Activated CD8-positive, alpha-beta memory T cell treated with anti-CD3 and anti-CD28 coated beads, Interleukin-2, amount 10 ng/mL, durations not matched to agents 7 days and 5 days (primary cell): ENCODE measurements around the gene C16orf92. TPM values are rescaled to one million over a fixed set of nuclear protein-coding genes. Genes with fewer than 3 reads are reported as not detected.

ENCODE experiments used
- ATAC-seq: fragments of 150-1000 bp; cut with Tn5 transposase; one replicate; pipeline ENCODE4 v1.10.0; 2021; ENCODE audit warnings: moderate library complexity
- CTCF ChIA-PET: fragments of 350-600 bp; sonication (Branson Sonifier 250); formaldehyde crosslinking; loops from one replicate; lab custom pipeline; 2021; ENCODE audit warnings: antibody characterized with exemption; lab: Charles Lee
- DNase-seq: peaks from one replicate; pipeline ENCODE4 v3.0.0-alpha.2; 2020
- H3K27ac Mint-ChIP-seq: one replicate; pipeline ENCODE4 v1.8.0; 2021; ENCODE audit warnings: mild to moderate bottlenecking, mixed read lengths
- H3K27me3 Mint-ChIP-seq: one replicate; pipeline ENCODE4 v1.8.0; 2021; ENCODE audit warnings: mixed read lengths
- H3K36me3 Mint-ChIP-seq: one replicate; pipeline ENCODE4 v1.8.0; 2021; ENCODE audit warnings: mild to moderate bottlenecking, mixed read lengths
- H3K4me1 Mint-ChIP-seq: one replicate; pipeline ENCODE4 v1.8.0; 2021; ENCODE audit warnings: mixed read lengths
- H3K4me3 Mint-ChIP-seq: one replicate; pipeline ENCODE4 v1.8.0; 2021; ENCODE audit warnings: mild to moderate bottlenecking, moderate library complexity, mixed read lengths
- H3K9me3 Mint-ChIP-seq: one replicate; pipeline ENCODE4 v1.8.0; 2022; ENCODE audit warnings: low read depth, mixed read lengths
- total RNA-seq, 2 experiments: library from RNA; stranded (reverse); gene quantifications; one replicate each; pipeline ENCODE4 v1.2.3, GENCODE V29; 2021

C16orf92 gene
- total RNA-seq, 2 experiments from 2014 or later, result not detected

GRCh38 chr16:30052671-30053372, 29.8 kb downstream of the C16orf92 start:
- peak overlapping the region; percentile 78 for H3K27ac Mint-ChIP-seq
- peak overlapping the region; percentile 80 for H3K4me3 Mint-ChIP-seq
- H3K36me3 Mint-ChIP-seq, result peaks cover 2% of the 10 kb centered on the region
- ATAC-seq (peak; percentile 81), DNase-seq (peak; percentile 95)
- CTCF ChIA-PET, result interaction anchor here (0.8 to 3.2 kb wide), 6 partner anchors 12 to 352 kb away, joined by 3 to 16 read pairs (median 6); partner anchors contain the start of genes ALDOA, TBX6 and TLCD3B
- no peaks in the 10 kb centered on the region for H3K27me3 Mint-ChIP-seq
- H3K9me3 Mint-ChIP-seq, result no peaks in the 10 kb centered on the region
- peaks cover 29% of the 10 kb centered on the region for H3K4me1 Mint-ChIP-seq

GRCh38 chr16:30053376-30054015, 30.5 kb downstream of the C16orf92 start:
- ATAC-seq (peak; percentile 12), DNase-seq (no peak)
- CTCF ChIA-PET, result interaction anchor here (0.8 to 3.2 kb wide), 7 partner anchors 12 to 353 kb away, joined by 3 to 16 read pairs (median 6); partner anchors contain the start of genes ALDOA, PAGR1, TBX6 and TLCD3B
- Mint-ChIP-seq H3K4me1 (peaks cover 29% of the 10 kb centered on the region), H3K4me3 (peak overlapping the region; percentile 80), H3K27ac (no peak overlapping the region), H3K9me3 (no peaks in the 10 kb centered on the region), H3K36me3 (peaks cover 2% of the 10 kb centered on the region), H3K27me3 (no peaks in the 10 kb centered on the region)

- DNase-seq (no peak), ATAC-seq (no peak)
- Mint-ChIP-seq H3K27me3 (no peaks in the 10 kb centered on the region), H3K9me3 (no peaks in the 10 kb centered on the region), H3K27ac (no peak overlapping the region), H3K4me3 (peak overlapping the region; percentile 42), H3K36me3 (peaks cover 2% of the 10 kb centered on the region), H3K4me1 (peaks cover 29% of the 10 kb centered on the region)
- CTCF ChIA-PET, result interaction anchor here (1.0 to 5.8 kb wide), 20 partner anchors 9 to 375 kb away, joined by 3 to 39 read pairs (median 5); partner anchors contain the start of genes ALDOA, DCTPP1, PAGR1 and TAOK2
Measured at GRCh38 chr16:30054451-30054850, 31.5 kb downstream of the C16orf92 start.

GRCh38 chr16:30054959-30055553, 32.1 kb downstream of the C16orf92 start:
- DNase-seq, result peak; percentile 76
- peaks cover 3% of the 10 kb centered on the region for H3K36me3 Mint-ChIP-seq
- H3K4me3 Mint-ChIP-seq, result peak overlapping the region; percentile 37
- peaks cover 29% of the 10 kb centered on the region for H3K4me1 Mint-ChIP-seq
- H3K27ac Mint-ChIP-seq, result peak overlapping the region; percentile 68
- H3K27me3 Mint-ChIP-seq, result no peaks in the 10 kb centered on the region
- peak; percentile 76 for ATAC-seq
- no peaks in the 10 kb centered on the region for H3K9me3 Mint-ChIP-seq
- CTCF ChIA-PET, result interaction anchor here (0.9 to 5.8 kb wide), 23 partner anchors 8 to 375 kb away, joined by 3 to 39 read pairs (median 5); partner anchors contain the start of genes ALDOA, DCTPP1, KCTD13 and PAGR1

GRCh38 chr16:30060346-30060745, 37.3 kb downstream of the C16orf92 start:
- no peak for ATAC-seq
- H3K27me3 Mint-ChIP-seq, result no peaks in the 10 kb centered on the region
- no peaks in the 10 kb centered on the region for H3K9me3 Mint-ChIP-seq
- no peak overlapping the region for H3K27ac Mint-ChIP-seq
- CTCF ChIA-PET, result interaction anchor here (1.5 to 5.8 kb wide), 2 partner anchors 28 to 32 kb away, joined by 5 to 39 read pairs; partner anchors contain the start of gene TLCD3B
- peaks cover 13% of the 10 kb centered on the region for H3K4me1 Mint-ChIP-seq
- no peak for DNase-seq
- H3K36me3 Mint-ChIP-seq, result peaks cover 7% of the 10 kb centered on the region
- no peak overlapping the region for H3K4me3 Mint-ChIP-seq

- Mint-ChIP-seq H3K36me3 (peaks cover 11% of the 10 kb centered on the region), H3K4me1 (peaks cover 11% of the 10 kb centered on the region), H3K27me3 (no peaks in the 10 kb centered on the region), H3K27ac (no peak overlapping the region), H3K4me3 (no peak overlapping the region), H3K9me3 (no peaks in the 10 kb centered on the region)
- CTCF ChIA-PET, result interaction anchor here (0.6 to 0.9 kb wide), 2 partner anchors 24 to 65 kb away, joined by 3 read pairs; partner anchors contain the start of gene INO80E
- ATAC-seq, result no peak
- DNase-seq, result no peak
Measured at GRCh38 chr16:30060836-30061554, 38.0 kb downstream of the C16orf92 start.

GRCh38 chr16:30063278-30063892, 40.4 kb downstream of the C16orf92 start:
- H3K4me3 Mint-ChIP-seq, result peak overlapping the region; percentile 95
- peaks cover 30% of the 10 kb centered on the region for H3K36me3 Mint-ChIP-seq
- no peaks in the 10 kb centered on the region for H3K9me3 Mint-ChIP-seq
- ATAC-seq (no peak), DNase-seq (no peak)
- peak overlapping the region; percentile 97 for H3K27ac Mint-ChIP-seq
- no peaks in the 10 kb centered on the region for H3K27me3 Mint-ChIP-seq
- CTCF ChIA-PET, result interaction anchor here (0.7 to 10.1 kb wide), 3 partner anchors 8 to 49 kb away, joined by 5 to 107 read pairs (median 16); partner anchors contain the start of gene TBX6
- peaks cover 26% of the 10 kb centered on the region for H3K4me1 Mint-ChIP-seq

GRCh38 chr16:30063893-30064728, 41.1 kb downstream of the C16orf92 start:
- Mint-ChIP-seq H3K27ac (peak overlapping the region; percentile 97), H3K4me1 (peaks cover 33% of the 10 kb centered on the region), H3K4me3 (peak overlapping the region; percentile 95), H3K9me3 (no peaks in the 10 kb centered on the region), H3K27me3 (no peaks in the 10 kb centered on the region), H3K36me3 (peaks cover 38% of the 10 kb centered on the region)
- ATAC-seq, result peak; percentile 28
- CTCF ChIA-PET, result interaction anchor here (1.5 to 10.1 kb wide), 6 partner anchors 9 to 32 kb away, joined by 4 to 107 read pairs (median 10); partner anchors contain the start of genes TBX6 and TLCD3B
- peak; percentile 85 for DNase-seq

GRCh38 chr16:30064729-30065101, 41.7 kb downstream of the C16orf92 start:
- peaks cover 39% of the 10 kb centered on the region for H3K4me1 Mint-ChIP-seq
- ATAC-seq (no peak), DNase-seq (no peak)
- peaks cover 42% of the 10 kb centered on the region for H3K36me3 Mint-ChIP-seq
- peak overlapping the region; percentile 97 for H3K27ac Mint-ChIP-seq
- H3K9me3 Mint-ChIP-seq, result no peaks in the 10 kb centered on the region
- no peaks in the 10 kb centered on the region for H3K27me3 Mint-ChIP-seq
- H3K4me3 Mint-ChIP-seq, result peak overlapping the region; percentile 95
- CTCF ChIA-PET, result interaction anchor here (0.9 to 10.1 kb wide), 9 partner anchors 9 to 342 kb away, joined by 3 to 107 read pairs (median 8); partner anchors contain the start of genes TBX6 and TLCD3B

- CTCF ChIA-PET, result interaction anchor here (0.8 to 10.1 kb wide), 16 partner anchors 9 to 373 kb away, joined by 3 to 107 read pairs (median 3); partner anchors contain the start of genes CORO1A, INO80E, TBX6 and TLCD3B
- no peaks in the 10 kb centered on the region for H3K27me3 Mint-ChIP-seq
- ATAC-seq (peak; percentile 89), DNase-seq (peak; percentile 98)
- peaks cover 45% of the 10 kb centered on the region for H3K4me1 Mint-ChIP-seq
- peak within 1 kb of the TSS; percentile 95 for H3K4me3 Mint-ChIP-seq
- H3K36me3 Mint-ChIP-seq, result peaks cover 48% of the 10 kb centered on the region
- H3K9me3 Mint-ChIP-seq, result no peaks in the 10 kb centered on the region
- H3K27ac Mint-ChIP-seq, result peak within 1 kb of the TSS; percentile 97
Measured at GRCh38 chr16:30065102-30065942, 42.3 kb downstream of the C16orf92 start, which contains the start of gene ALDOA. TSS of gene ALDOA (plus strand) at chr16:30065760. CDS start at chr16:30066898, 1,138 bp downstream.
